Pancreas (tissue), 8 donors: ENCODE measurements around the gene PANX2. TPM values are rescaled to one million over a fixed set of nuclear protein-coding genes. Genes with fewer than 3 reads are reported as not detected.

Experiments used
- polyA plus RNA-seq, 2 donors: library from polyadenylated mRNA; stranded (reverse); fragments of 200-250 nt; gene quantifications; one replicate each; pipeline ENCODE4 v1.2.3, GENCODE V29; 2013
- total RNA-seq, 6 donors: library from RNA; stranded (reverse); fragmentation: NEBNext Ultra II Directional in 4 of 6; extraction: Animal tissue kit (Norgen Biotek cat#: 25700) in 4 of 6; gene quantifications; one replicate each; pipeline versions ENCODE4 v1.2.1 to v1.2.4, GENCODE V29; 2021 to 2023
- donor health status: healthy with polysubstance abuse.
- donor health status: DM: no; HTN: no; CAD: no; lungs with moderate emphysema.
- donor health status: DM: no; HTN: no; CAD: no.
- donor health status: Bipolar disorder and iron deficiency.
- donor health status: DM: yes; HTN: yes; CAD: no.
- donor health status: DM: no; HTN: no; CAD: no.
- donor health status: DM: no; HTN: no; CAD: no.
- donor health status: DM: yes; HTN: yes; CAD: no.

Gene PANX2
- total and polyA plus RNA-seq, 8 donors, result 0.31 to 3.5 (median 0.67) TPM

Other genes with a start within 250 kb of the PANX2 start
- gene PIM3, start 210.0 kb upstream of the PANX2 start, total RNA-seq, result 10 to 100 TPM; 25.8 to 90.1 (median 33.1) TPM
- 10 to 100 TPM; 55.3 to 82.7 TPM for gene PIM3, start 210.0 kb upstream of the PANX2 start, polyA plus RNA-seq
- gene IL17REL, start 158.0 kb upstream of the PANX2 start, total RNA-seq, result not detected
- not detected for gene IL17REL, start 158.0 kb upstream of the PANX2 start, polyA plus RNA-seq
- not detected for gene TTLL8, start 112.4 kb upstream of the PANX2 start, total RNA-seq
- not detected for gene TTLL8, start 112.4 kb upstream of the PANX2 start, polyA plus RNA-seq
- gene MLC1, start 85.3 kb upstream of the PANX2 start, total RNA-seq, result under 1 TPM in 2 of 6 donors, not detected in 4; 0.04 to 0.05 TPM
- gene MLC1, start 85.3 kb upstream of the PANX2 start, polyA plus RNA-seq, result under 1 TPM; 0.04 to 0.16 TPM
- 1 to 10 TPM in 1 of 6 donors, under 1 TPM in 4, not detected in 1; 0.09 to 1.9 (median 0.26) TPM for gene MOV10L1, start 80.7 kb upstream of the PANX2 start, total RNA-seq
- gene MOV10L1, start 80.7 kb upstream of the PANX2 start, polyA plus RNA-seq, result under 1 TPM; 0.23 to 0.80 TPM
- gene TRABD, start 15.2 kb downstream of the PANX2 start, total RNA-seq, result 10 to 100 TPM; 25.9 to 64.1 (median 48.6) TPM
- 100 to 1,000 TPM; 104 to 107 TPM for gene TRABD, start 15.2 kb downstream of the PANX2 start, polyA plus RNA-seq
- gene SELENOO, start 30.3 kb downstream of the PANX2 start, total RNA-seq, result 10 to 100 TPM; 11.6 to 17.8 (median 13.0) TPM
- gene SELENOO, start 30.3 kb downstream of the PANX2 start, polyA plus RNA-seq, result 10 to 100 TPM; 78.2 to 79.8 TPM
- gene TUBGCP6, start 74.3 kb downstream of the PANX2 start, total RNA-seq, result 10 to 100 TPM; 19.2 to 36.7 (median 26.8) TPM
- gene TUBGCP6, start 74.3 kb downstream of the PANX2 start, polyA plus RNA-seq, result 100 to 1,000 TPM; 109 to 139 TPM
- gene HDAC10, start 80.5 kb downstream of the PANX2 start, total RNA-seq, result 10 to 100 TPM; 17.0 to 40.7 (median 19.1) TPM
- 10 to 100 TPM; 67.7 to 78.3 TPM for gene HDAC10, start 80.5 kb downstream of the PANX2 start, polyA plus RNA-seq
- gene MAPK12, start 91.0 kb downstream of the PANX2 start, total RNA-seq, result 1 to 10 TPM in 5 of 6 donors, under 1 TPM in 1; 0.88 to 3.8 (median 1.6) TPM
- 10 to 100 TPM in 1 of 2 donors, 1 to 10 TPM in 1; 6.9 to 19.2 TPM for gene MAPK12, start 91.0 kb downstream of the PANX2 start, polyA plus RNA-seq
- 1 to 10 TPM; 1.3 to 3.7 (median 2.3) TPM for gene MAPK11, start 99.6 kb downstream of the PANX2 start, total RNA-seq
- 10 to 100 TPM; 13.2 to 22.2 TPM for gene MAPK11, start 99.6 kb downstream of the PANX2 start, polyA plus RNA-seq
- gene PLXNB2, start 136.9 kb downstream of the PANX2 start, total RNA-seq, result 100 to 1,000 TPM in 5 of 6 donors, 10 to 100 TPM in 1; 89.3 to 168 (median 113) TPM
- gene PLXNB2, start 136.9 kb downstream of the PANX2 start, polyA plus RNA-seq, result 100 to 1,000 TPM; 191 to 216 TPM
- gene DENND6B, start 156.3 kb downstream of the PANX2 start, total RNA-seq, result 1 to 10 TPM; 4.3 to 9.5 (median 5.4) TPM
- gene DENND6B, start 156.3 kb downstream of the PANX2 start, polyA plus RNA-seq, result 10 to 100 TPM; 20.9 to 25.3 TPM
- gene PPP6R2, start 172.6 kb downstream of the PANX2 start, total RNA-seq, result 10 to 100 TPM; 21.1 to 28.7 (median 24.6) TPM
- 10 to 100 TPM; 60.1 to 70.4 TPM for gene PPP6R2, start 172.6 kb downstream of the PANX2 start, polyA plus RNA-seq